Measurements from ENCODE around the gene TMEM132E. TPM values are rescaled to one million over a fixed set of nuclear protein-coding genes. Genes with fewer than 3 reads are reported as not detected.

TMEM132E gene
- total and polyA plus RNA-seq, 2 of the 8 experiments (the other 6 are each of a cell fraction or from before 2014, with no cell fraction given) = 0.45 to 0.60 TPM

DNA sequence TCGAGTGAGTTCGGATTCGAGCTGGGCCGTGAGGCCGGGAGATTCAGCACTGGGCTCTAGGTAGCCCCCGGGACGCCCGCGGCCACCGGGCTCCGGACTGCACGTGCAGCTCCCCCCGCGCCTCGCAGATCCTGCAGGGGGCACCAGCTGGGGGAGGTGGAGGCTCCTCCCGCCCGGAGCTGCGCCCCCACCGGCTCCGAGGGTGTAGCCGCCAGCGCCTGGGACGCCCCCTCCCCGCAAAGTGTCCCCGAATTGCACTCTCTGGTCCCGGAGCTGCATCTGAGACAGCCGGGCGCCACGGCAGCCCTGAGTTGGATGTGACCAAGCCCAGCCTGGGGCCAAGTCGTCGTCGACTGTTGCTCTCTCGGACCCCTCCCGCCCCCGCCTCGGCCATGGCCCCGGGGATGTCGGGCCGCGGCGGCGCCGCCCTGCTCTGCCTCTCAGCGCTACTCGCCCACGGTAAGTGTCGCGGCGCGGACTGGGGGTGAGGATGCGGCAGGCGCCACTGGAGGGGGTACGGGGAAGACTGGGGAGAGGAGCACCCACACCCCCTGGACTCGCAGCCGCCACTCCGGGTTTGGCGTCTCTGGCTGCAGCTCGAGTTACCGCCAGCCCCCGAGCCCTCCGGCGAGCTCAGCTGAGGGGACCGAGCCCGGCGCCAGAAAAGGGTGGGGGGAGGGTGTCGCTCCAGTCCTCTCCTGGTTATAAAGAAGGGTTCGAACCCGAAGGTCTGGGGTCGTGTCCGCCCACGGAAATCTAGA, 1.5 kb downstream of the TMEM132E start:
- Histone ChIP-seq H3K9ac (replicated peaks in 1 of 4; ENCODE audit: extremely low read depth in 1 of 4, low read depth in 3 of 4, low read length in 3 of 4) (no peak overlapping the region), H3K27ac (ENCODE audit: low read depth, low read length) (no peak overlapping the region), H2AK5ac (ENCODE audit: low read depth, low read length) (no peak overlapping the region), H4K20me1 (replicated peaks in 1 of 2; ENCODE audit: control insufficient read depth in 1 of 2, insufficient read depth in 2 of 2, low read length in 2 of 2) (peaks cover 11 to 30% of the 10 kb centered on the region in 2 experiments), H3K23me2 (ENCODE audit: low read depth, low read length) (peaks cover 29% of the 10 kb centered on the region; the same call in 1 of the 2 replicates), H3K4me1 (replicated peaks in 1 of 4; ENCODE audit: control insufficient read depth in 3 of 4, insufficient read depth in 4 of 4, low read length in 3 of 4) (peaks cover 10 to 40% (median 25%) of the 10 kb centered on the region in 4 experiments), H3K4me2 (ENCODE audit: insufficient read depth in 1 of 2, low read depth in 2 of 2, low read length in 2 of 2) (peak overlapping the region; percentile 75 to 86), H3K56ac (replicated peaks; ENCODE audit: insufficient read length, low read depth, low read length) (no peak overlapping the region), H2AFZ (ENCODE audit: low read length) (no peak overlapping the region), H2BK12ac (ENCODE audit: low read depth, low read length) (no peak overlapping the region), H3K23ac (ENCODE audit: insufficient read length) (no peak overlapping the region), H3K27me3 (replicated peaks in 1 of 4; ENCODE audit: control insufficient read depth in 3 of 4, extremely low read depth in 1 of 4, insufficient read depth in 3 of 4, low read length in 3 of 4) (peaks cover 84 to 100% (median 97%) of the 10 kb centered on the region in 4 experiments), H3K14ac (ENCODE audit: insufficient read length) (no peak overlapping the region), H3K4ac (replicated peaks; ENCODE audit: insufficient read length, low read depth, low read length) (no peak overlapping the region), H2BK15ac (ENCODE audit: low read length) (no peak overlapping the region; the same call in 1 of the 2 replicates), H2BK120ac (replicated peaks; ENCODE audit: low read depth, low read length) (no peak overlapping the region), H3K18ac (ENCODE audit: extremely low read depth, low read length) (no peak overlapping the region), H3K4me3 (ENCODE audit: extremely low read depth in 1 of 4, insufficient read depth in 2 of 4, low read depth in 3 of 4, low read length in 4 of 4) (peak overlapping the region; percentile 28 to 63 (median 44)), H4K91ac (replicated peaks; ENCODE audit: insufficient read length, low read length) (no peak overlapping the region), H3K79me2 (ENCODE audit: control insufficient read depth in 1 of 2, insufficient read depth in 2 of 2, low read length in 2 of 2) (no peaks in the 10 kb centered on the region), H4K5ac (ENCODE audit: insufficient read length, low read depth, low read length) (no peak overlapping the region), H2BK20ac (ENCODE audit: low read length) (no peak overlapping the region), H3K36me3 (ENCODE audit: control insufficient read depth in 2 of 4, insufficient read depth in 4 of 4, low read length in 3 of 4) (peaks cover 0 to 4% (median 0%) of the 10 kb centered on the region in 4 experiments; a peak in 1 of 8 replicates), H2BK5ac (ENCODE audit: low read depth, low read length) (no peak overlapping the region), H4K8ac (ENCODE audit: extremely low read depth, insufficient read depth, low read length) (peak overlapping the region; percentile 60), H3K79me1 (ENCODE audit: low read depth, low read length) (no peaks in the 10 kb centered on the region), H3K9me3 (ENCODE audit: insufficient read depth in 2 of 2, low read depth in 1 of 2, low read length in 1 of 2) (no peaks in the 10 kb centered on the region)
- ChIA-PET CTCF (ENCODE audit: partially characterized antibody) (interaction anchor here (0.6 to 2.1 kb wide), 12 partner anchors 9 to 341 kb away, joined by 3 to 9 read pairs (median 3); no protein-coding TSS in a partner anchor), POLR2A (ENCODE audit: partially characterized antibody) (interaction anchor here (0.6 kb wide), 1 partner anchor 313 kb away, joined by 3 read pairs; no protein-coding TSS in a partner anchor)
- DNase-seq (ENCODE audit: low read depth in 1 of 2, low spot score in 2 of 2) = peak in 1 of 2 experiments; percentile 69
- 5% methylated on average over 51 of the region's 71 CpGs; no CpG with 5 or more reads in 1 of the 2 experiments for WGBS, 2 experiments (ENCODE audit: extremely low coverage in 1 of 2, insufficient coverage in 1 of 2, insufficient read length in 1 of 2, insufficient replicate concordance in 2 of 2, low coverage in 1 of 2, low lambda C conversion rate in 2 of 2, missing lambda C conversion rate in 1 of 2)
- no peak for FAIRE-seq
- TF ChIP-seq CHD1 (IDR thresholded peaks at IDR 0.05; ENCODE audit: low read depth, low read length) = no peak
- no peak for TF ChIP-seq HDAC6 (IDR thresholded peaks at IDR 0.05; ENCODE audit: low read depth, low read length)
- TF ChIP-seq, protein P1, sequence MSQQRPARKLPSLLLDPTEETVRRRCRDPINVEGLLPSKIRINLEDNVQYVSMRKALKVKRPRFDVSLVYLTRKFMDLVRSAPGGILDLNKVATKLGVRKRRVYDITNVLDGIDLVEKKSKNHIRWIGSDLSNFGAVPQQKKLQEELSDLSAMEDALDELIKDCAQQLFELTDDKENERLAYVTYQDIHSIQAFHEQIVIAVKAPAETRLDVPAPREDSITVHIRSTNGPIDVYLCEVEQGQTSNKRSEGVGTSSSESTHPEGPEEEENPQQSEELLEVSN (IDR thresholded peaks at IDR 0.05) = 0 out of 2 replicates have a peak, but pooled peaks have one; percentile 55
- TF ChIP-seq, protein P2, sequence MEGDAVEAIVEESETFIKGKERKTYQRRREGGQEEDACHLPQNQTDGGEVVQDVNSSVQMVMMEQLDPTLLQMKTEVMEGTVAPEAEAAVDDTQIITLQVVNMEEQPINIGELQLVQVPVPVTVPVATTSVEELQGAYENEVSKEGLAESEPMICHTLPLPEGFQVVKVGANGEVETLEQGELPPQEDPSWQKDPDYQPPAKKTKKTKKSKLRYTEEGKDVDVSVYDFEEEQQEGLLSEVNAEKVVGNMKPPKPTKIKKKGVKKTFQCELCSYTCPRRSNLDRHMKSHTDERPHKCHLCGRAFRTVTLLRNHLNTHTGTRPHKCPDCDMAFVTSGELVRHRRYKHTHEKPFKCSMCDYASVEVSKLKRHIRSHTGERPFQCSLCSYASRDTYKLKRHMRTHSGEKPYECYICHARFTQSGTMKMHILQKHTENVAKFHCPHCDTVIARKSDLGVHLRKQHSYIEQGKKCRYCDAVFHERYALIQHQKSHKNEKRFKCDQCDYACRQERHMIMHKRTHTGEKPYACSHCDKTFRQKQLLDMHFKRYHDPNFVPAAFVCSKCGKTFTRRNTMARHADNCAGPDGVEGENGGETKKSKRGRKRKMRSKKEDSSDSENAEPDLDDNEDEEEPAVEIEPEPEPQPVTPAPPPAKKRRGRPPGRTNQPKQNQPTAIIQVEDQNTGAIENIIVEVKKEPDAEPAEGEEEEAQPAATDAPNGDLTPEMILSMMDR (IDR thresholded peaks at IDR 0.05; ENCODE audit: control extremely low read depth in 1 of 3, insufficient read depth in 1 of 3, low read depth in 1 of 3, low read length in 3 of 3) = peak in 2 of 3 experiments; percentile 23 to 36; a peak in 2 of 4 replicates
- TF ChIP-seq CBX5 (IDR thresholded peaks at IDR 0.05; ENCODE audit: low read depth, low read length) = no peak
- TF ChIP-seq SUZ12 (IDR thresholded peaks at IDR 0.05; ENCODE audit: low read length) = peak; percentile 74; the same call in 1 of the 2 replicates
- TF ChIP-seq SRF (IDR thresholded peaks at IDR 0.05; ENCODE audit: low read depth, low read length) = no peak
- TF ChIP-seq JUND (IDR thresholded peaks at IDR 0.05; ENCODE audit: low read length) = no peak

Data from H1 (cell line).